Daoy (cell line): ENCODE measurements around the gene INPP4B. TPM values are rescaled to one million over a fixed set of nuclear protein-coding genes. Genes with fewer than 3 reads are reported as not detected.
A peak's percentile ranks its signal among the peaks of the same experiment; 100 is the strongest.

ENCODE experiments used
- DNase-seq: peaks from one replicate; pipeline ENCODE4 v3.0.0-alpha.2; 2015; ENCODE audit warnings: low read depth
- total RNA-seq: library from RNA; depleted of rRNA; stranded (reverse); fragments of >200 nt; shearing (Covaris generic); gene quantifications from 2 replicates; pipeline ENCODE4 v1.2.3, GENCODE V29; 2014

The INPP4B gene
- total RNA-seq, 1 experiment from 2014 or later = 9.3 TPM

DNA sequence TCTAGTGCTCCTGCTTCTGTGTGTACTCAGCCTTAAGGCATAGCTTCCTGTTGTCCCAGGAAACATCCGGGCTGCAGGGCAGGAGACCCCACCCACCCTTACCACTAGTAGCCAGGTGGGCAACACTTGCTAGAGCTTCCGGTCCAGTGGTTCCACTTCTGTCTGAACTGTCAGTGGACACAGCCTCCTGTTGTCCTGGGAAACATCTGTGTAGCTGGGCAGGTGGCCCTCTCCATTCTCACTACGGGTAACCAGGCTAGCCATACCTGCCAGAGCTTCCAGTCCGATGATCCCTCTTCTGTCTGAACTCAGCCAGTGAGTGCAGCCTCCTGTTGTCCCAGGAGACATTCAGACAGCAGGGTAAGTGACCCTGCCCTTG is 372.2 kb downstream of the INPP4B start:
- no peak for DNase-seq

DNA sequence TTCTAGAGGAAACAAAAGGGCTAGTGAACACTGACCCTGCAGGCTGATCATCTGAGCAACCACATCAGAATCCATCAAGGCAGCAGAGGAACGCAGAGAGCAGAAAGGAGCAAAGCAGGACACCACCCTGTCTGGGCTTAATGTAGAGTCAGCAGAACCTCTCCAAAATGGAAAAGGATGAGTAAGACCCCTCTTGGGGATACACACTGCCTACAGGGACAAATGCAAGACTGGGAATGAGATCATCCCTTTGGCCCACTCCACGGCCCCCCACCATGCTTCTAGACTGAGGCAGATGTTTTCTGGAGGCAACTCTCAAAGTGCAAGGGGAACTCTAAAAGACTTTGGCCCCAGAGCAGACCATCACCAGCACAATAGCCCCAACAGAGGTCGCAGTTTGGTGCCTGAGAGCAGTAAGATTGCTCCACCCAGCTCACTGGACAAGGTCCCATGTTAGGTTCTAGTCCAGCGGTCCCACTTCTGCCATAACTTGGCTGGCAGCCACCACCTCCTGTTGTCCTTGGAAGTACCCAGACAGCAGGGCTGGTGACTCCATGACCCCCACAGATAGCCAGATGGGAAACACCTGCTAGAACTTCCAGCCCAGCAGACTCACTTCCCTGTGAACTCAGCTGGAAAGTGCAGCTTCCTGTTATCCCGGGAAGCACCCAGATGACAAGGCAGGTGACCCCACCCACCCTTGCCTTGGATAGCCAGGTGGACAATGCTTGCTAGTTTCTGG is 372.7 kb downstream of the INPP4B start:
- peak; percentile 5 for DNase-seq

DNA sequence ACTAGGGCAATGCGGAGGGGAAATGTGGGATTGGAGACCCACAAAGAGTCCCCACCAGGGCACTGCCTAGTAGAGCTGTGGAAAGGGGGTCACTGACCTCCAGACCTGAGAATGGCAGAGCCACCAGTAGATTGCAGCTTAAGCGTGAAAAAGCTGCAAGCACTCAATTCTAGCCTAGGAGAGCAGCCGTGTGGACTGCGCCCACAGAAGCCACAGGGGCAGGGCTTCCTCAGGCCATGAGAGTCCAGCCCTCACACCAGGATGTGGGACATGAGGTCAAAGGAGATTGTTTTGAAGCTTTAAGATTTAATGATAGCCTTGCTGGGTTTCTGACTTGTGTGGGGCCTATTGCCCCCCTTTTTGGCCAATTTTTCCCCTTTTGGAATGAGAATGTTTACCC is 379.0 kb downstream of the INPP4B start:
- no peak for DNase-seq

DNA sequence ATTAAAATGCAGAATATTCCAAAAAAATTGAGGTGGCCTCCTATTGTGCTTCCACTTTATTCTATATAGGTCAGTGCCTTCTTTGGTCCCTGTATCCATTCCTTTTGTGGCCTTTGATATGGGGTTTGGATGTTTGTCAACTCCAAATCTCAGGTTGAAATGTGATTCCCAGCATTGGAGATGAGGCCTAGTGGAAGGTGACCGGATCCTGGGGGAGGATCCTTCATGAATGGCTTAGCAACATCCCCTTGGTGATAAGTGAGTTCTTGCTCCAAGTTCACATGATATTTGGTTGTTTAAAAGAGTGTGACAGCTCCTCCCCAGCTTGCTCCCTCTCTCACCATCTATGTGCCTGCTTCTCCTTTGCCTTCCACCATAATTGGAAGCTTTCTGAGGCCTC is 380.6 kb downstream of the INPP4B start:
- DNase-seq = no peak

DNA sequence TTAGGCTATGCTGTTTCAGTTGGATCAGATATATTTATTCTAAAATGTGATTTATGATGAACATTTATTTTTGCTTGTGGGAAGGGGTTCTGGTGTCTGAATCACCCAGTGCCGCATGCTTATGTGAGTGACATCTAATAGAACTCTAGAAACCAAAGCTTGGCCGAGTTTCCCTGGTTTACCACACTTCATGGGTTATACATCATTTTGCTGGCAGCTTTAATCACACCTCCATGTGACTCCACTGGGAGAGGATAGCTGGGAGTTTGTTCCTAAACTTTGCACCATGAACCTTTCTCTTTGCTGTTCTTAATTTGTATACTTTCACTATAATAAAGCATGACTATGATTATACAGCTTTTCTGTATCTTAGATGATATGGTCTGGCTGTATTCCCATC is 382.9 kb downstream of the INPP4B start:
- peak; percentile 12 for DNase-seq

DNA sequence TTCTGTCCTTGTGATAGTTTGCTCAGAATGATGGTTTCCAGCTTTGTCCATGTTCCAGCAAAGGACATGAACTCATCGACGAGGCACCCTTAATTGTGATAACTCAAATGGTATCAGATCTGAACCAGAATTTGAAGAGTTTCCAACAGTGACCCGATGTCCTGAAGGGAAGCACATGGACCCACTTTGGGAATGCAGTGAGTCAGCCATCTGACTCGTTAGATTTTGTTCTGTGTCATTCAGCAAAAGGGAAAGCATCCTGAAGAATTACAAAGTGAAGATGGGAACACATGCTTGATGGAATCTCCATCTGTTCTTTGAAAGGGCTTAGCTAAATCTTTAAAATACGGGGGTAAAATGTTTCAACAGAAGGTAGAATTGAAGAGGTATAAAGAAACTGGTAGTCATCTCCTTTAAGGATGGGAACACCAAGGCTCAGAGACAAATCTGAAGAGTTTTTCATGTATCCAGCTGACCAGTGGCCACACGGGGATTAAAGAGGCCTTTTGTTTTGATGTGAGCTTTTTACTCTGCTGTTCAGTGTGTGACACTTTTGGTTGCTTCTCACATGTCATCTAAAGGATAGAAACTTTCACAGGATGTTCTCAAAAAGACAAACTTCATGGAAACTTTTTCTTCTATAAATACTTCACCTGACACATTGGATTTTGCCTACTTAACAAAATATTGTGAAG is 393.8 kb downstream of the INPP4B start:
- DNase-seq = peak; percentile 13

DNA sequence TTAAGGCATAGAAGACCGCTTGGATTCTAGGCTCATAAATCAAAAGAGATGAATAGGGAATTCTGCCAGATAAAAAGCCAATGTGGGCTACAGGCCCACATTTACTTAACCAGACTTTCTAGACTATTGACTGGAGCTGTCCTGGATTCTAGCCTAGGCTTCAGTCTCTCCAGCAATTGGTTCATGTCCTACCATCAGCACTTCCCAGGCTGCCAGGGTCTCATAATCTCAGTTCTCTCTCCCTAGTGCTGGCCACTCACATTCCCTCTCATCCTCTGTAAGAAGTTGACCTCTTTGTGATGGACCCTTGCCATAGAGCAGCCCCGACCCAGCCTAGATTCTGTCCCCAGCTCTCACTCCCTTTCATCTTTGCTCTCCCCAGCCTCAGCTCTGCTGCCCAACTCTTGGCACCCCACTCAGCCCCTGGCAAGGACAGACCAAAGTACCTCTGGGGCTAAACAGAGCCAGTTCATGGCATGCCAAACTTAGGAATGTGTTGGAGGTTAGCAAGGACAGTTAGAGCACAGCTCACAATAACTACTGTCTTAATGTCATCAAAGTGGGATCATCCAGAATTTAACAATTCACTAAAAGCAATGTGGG is 396.2 kb downstream of the INPP4B start:
- no peak for DNase-seq

DNA sequence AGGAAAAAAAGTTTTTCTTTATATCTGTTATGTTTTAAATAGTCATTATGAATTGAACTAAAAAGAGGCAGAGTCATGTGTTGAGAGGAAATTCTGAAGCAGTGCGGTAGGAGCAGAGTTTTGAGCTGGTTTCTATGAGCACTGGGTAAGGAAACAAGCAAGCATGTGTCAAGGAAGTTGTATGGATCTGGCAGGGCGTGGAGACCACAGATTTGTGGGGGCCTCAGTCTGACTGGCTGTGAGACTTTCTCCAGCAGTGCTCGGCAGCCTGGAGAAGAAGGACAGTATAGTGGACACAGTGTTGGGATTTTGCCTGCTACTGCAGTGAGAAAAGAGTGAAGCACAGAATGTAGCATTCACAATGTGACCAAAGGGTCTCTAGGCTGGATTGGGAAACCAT is 399.1 kb downstream of the INPP4B start:
- no peak for DNase-seq

DNA sequence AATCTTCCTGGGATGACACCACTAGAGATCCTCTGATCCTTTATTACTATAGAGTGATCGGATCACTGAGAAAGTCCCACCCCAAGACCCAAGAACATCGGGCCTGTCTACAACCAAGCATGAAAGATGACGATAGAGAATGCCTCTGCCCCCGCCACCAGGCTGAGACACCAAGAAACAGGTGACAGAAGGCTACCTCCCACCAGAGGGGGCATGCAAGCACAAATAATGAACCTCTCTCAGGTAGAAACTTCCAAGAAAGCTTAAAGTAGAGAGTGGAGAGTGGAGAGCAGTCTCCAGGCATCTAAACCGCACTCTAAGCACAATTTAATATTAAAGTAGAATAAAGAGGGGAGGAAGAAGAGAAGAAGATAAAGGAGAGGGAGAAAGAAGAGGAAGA is 402.6 kb downstream of the INPP4B start:
- DNase-seq = no peak

DNA sequence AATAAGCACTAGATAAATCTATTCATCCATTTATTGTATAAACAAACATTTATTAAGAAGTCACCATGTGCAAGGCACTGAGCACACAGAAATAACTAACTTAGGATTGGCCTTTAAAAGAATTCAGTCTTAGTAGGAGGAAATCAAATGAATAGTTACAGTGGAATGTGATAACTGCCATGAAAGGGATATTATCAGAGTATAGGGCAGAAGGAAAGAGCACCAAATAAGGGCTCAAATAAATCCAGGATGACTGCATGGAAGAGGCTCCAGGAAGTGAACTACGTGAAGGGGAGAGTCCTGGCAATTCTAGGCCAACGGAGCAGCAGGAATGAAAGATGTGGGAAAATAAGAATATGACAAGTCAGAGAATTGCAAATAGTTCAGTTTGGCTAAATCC is 406.0 kb downstream of the INPP4B start:
- DNase-seq = no peak

DNA sequence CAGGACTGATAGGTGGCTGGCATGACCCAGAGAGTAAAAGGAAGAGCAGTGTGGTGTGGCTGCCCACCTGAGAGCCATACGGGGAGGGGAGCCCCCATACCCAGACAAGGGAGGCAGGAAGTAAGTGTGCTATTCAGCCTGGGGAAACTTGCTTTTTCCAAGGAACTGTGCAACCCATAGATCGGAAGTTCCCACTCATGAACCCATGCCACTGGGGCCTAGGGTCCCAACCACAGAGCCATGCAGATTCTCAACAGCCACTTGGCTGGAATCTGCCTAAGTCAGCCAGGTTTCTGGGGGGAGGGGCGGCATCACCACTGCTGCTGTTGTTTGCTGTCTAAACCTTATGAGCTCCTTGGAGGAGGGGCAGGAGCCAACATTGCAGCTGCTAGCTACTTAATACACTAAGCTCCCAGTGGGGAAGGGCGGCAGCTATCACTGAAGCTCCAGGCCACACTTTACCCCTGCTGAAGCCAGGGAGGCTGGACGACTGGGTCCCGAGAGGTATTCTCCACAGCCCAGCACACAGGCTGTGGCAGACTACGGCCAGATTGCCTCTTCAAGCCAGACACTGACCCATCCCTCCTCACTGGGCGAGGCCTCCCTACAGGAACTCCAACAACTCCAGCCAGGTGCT is 410.4 kb downstream of the INPP4B start:
- no peak for DNase-seq

DNA sequence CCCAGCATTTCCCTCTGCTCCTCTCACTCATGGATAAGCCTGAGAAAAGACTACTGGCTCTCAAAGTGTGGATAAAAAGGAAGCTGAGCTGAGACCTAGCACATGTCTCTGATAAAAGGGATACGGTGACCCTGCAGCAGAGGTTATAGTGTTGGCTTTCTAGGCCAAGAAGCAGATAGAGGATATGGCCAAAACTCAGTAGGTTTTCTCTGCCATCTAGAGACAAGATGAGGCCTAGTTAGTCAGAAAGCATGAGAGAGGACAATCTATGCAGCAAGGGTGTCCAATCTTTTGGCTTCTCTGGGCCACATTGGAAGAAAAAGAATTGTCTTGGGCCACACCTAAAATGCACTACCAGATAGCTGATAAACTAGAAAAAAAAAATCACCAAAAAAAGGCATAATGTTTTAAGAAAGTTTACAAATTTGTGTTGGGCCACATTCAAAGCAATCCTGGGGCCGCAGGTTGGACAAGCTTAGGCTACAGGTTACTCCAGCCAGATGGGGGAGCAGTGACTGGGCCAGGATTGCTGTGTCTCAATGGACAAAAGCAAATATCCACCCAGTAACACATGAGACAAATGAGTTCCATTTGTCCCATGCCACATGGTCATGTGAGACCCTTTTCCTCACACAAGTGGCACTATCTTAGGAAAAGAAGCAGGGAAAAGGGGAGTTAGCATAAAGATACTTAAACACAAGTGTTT is 411.4 kb downstream of the INPP4B start:
- DNase-seq = no peak

DNA sequence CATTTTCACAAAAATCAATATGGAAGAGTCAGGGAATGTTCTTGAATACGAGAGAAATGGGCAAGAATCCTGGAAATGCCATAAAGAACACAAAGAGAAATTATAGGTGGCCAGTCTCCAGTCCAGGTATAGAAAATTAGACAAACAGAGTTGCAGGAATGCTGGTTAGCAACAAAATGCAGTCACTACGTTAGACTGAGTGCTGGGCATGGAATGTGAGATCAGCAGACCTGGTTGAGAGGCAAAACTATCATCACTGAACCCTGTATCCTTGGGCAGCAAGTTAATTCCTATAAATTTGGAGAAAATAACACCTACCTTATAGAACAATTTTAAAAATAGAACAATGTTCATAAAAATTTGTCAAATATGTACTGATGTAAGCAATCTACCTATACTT is 417.4 kb downstream of the INPP4B start:
- DNase-seq = no peak

DNA sequence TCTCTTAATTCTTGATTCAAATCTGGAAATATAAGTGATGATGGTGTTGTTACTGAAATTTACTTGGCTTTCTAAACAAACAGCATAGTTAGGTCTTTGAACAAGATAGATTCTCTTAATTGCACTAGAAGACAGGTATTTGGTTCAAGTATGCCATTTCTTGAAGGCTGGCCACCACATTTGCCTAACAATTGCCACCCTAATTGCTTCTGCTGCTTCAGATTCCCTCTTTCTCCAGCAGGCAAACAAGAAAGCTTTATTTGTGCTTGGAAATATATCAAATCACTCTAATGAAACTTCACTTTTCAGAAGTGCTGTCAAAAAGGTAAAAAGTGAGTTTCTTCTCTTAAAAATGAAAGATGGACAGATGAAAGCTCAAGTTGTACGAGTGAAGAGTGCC is 418.6 kb downstream of the INPP4B start:
- DNase-seq = no peak

DNA sequence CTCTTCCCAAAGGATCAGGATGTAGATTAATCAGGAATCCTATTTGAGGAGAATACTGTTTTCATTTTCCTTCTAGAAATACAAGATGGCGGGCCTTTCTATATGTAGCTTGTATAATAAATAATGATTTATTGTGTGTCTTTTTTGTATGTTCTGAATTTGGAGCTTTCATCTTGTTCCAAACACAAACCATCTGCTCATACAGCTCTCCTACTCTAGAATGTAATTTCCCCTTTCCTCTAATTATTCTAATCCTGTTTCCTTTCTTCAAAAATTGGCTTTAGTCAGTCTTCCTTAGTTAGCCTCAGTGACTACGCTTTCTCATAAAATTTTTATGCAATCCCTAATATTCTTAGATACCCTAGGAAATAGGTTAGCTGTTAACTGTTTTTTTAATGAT is 422.2 kb downstream of the INPP4B start:
- DNase-seq = no peak

DNA sequence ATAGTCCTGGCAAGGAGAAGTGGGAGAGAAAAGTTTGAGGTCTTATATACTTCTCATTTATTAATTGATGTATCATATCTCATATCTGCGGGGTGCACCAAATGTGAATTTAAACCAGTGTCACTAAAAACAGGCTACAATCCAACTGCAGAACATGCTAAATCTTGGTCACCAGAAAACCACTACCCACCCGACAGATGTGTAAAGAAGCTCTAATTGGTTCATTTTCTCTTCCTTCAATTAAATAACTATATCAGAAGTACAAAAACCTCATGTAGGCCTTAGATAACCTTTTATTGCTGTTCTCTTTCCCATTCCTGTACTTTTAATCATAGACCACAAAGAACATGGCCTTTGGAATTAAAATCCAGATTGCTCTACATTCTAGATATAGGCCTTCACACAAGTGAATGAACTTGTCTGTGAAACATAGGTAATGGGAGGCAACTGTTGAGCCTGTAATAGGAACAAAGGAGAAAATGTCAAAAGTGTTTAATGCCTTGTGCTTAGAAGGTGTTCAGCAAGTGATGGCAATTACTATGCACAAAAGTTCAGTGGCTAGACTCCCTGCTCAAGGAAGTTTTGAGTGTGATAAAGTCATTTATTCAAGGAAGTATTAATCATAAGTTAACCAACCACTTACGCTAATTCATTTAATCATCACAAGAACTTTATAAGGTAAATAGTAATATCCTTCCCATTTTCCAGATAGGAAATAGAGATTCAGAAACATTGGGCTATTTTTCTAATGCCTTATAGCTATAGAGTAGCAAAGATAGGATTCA is 425.6 kb downstream of the INPP4B start:
- DNase-seq = no peak

DNA sequence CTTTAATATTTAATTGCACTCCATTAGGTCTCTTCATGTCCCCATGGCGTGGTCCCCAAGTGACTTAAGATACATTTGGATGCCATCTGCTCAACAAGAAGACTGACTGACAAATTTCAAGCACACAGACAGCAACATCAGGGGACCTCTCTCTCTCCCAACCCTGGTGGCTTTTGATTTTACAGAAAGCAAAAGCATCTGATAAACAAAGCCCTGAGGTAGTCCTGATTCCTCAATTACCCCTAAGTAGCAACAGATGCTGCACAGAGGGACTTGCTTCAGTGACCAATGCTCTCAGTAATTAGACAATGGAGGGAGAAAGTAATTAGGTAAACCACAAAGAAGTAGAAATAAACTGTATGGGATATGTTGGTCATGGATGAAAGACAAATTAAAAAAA is 426.4 kb downstream of the INPP4B start:
- DNase-seq = no peak

DNA sequence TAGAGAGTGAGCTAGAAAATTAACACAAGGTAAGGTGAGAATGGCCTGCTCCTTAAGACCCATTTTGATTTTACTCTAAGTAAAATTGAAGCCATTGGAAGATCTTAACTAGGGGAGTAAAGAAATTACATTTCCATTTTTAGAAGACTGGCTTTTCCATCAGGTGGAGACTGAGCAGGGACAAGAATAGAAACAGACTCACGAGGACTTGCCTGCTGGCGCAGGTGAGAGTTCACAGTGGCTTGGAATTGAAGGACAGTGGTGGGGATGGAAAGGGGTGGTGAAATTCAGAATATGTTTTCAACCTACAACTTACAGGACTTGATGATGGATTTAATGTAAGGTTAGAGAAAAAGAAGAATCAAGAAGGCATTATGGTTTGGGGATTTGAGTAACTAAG is 427.4 kb downstream of the INPP4B start:
- no peak for DNase-seq

DNA sequence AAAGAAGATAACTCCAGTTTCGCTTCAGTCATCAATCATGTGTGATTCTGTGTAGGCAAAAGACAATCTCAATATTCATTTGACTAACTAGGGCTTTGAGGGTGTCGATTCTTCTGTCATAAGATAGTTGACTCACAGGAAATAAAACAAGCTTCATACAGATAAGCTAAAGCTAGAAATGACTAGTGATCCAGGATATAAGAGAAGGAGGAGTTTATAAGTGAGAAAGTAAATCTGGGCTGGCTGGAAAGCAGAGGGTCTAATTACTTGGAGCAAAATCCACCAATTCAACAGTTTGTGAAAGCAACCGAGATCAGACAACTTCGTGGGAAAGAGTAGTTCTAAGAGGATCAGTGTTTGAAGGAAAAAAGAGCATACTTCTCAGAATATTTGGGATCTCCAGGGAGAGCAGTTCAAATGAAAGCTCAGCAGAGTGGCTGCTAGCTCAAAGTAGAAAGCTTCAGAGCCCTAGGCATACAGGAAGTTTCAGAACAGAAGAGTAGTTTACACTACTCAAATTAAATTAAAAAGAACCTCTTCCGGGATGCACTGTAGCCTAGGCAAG is 429.3 kb downstream of the INPP4B start:
- no peak for DNase-seq

DNA sequence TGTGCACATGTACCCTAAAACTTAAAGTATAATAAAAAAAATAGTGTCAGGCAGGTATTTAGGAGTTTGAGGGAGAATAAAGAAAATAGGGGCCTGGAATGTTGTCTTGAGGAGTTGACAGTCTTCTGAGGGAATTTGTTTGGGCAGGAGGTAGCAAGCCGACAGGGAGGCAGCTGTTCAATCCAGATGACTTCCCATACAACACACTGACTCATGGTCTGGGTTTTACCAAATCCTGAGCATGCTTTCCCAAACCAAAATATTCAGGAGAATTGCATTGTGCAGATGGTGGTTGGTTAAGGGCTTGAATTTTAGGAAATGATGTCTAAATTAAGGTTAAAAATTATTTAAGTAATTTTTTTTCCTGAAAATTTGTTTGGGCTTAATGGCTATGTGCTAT is 430.0 kb downstream of the INPP4B start:
- DNase-seq = peak; percentile 23
